ENCODE data around the gene TMEM132D.

DNA sequence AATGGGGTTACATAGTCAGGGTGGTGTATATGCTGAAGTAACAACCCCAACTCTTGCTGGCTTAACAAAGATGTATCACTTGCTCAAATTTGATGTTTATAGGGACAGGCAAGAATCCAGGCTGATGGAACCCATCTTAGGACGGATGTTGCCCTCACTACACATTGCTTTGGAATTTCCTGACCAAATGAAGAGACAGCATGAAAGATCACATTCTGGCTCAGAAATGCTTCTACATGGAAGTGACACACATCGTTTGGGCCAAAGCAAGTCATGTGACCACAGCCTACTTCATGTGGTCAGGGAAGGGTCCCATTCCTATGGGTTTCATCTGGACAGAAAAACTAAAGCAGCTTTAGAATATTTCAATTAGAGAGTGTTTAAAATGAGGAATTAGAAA, 345.8 kb downstream of the TMEM132D start:
- no peak for TF ChIP-seq EZH2 (IDR thresholded peaks at IDR 0.05; ENCODE audit: insufficient read depth, poor library complexity, severe bottlenecking)
- TF ChIP-seq EZH2phosphoT487 (IDR thresholded peaks at IDR 0.05; ENCODE audit: insufficient read depth, low read depth): no peak

All from GM23248 (cell line).